Loucy (cell line): ENCODE results near the gene PDE4D.
A peak's percentile ranks its signal among the peaks of the same experiment; 100 is the strongest.

Experiments
- H2AFZ ChIP-seq: fragments of 200-600 bp; sonication (generic); 2 replicates; pipeline ENCODE4 v1.6.0; 2016; ENCODE audit warnings: antibody characterized with exemption, mild to moderate bottlenecking, low read length, moderate library complexity
- H3F3A ChIP-seq: fragments of 200-600 bp; 2 replicates; pipeline ENCODE4 v1.6.0; 2016; ENCODE audit warnings: antibody characterized with exemption, low read depth, mild to moderate bottlenecking
- H3K27me3 ChIP-seq: fragments of 200-600 bp; sonication (generic); 2 replicates; pipeline ENCODE4 v1.6.1; 2014; ENCODE audit warnings: low read length, mild to moderate bottlenecking; ENCODE audit not compliant: insufficient read depth, poor library complexity, severe bottlenecking
- H3K36me3 ChIP-seq: fragments of 200-600 bp; sonication (generic); 2 replicates; pipeline ENCODE4 v1.6.1; 2016; ENCODE audit warnings: low read length; ENCODE audit not compliant: insufficient read depth
- H3K4me1 ChIP-seq: fragments of 200-600 bp; sonication (generic); 2 replicates; pipeline ENCODE4 v1.5.1; 2014; ENCODE audit warnings: low read length, mild to moderate bottlenecking; ENCODE audit not compliant: insufficient read depth, poor library complexity, severe bottlenecking
- H3K4me2 ChIP-seq: fragments of 200-600 bp; sonication (generic); 2 replicates; pipeline ENCODE4 v1.6.0; 2014; ENCODE audit warnings: antibody characterized with exemption, low read length, low read depth, mild to moderate bottlenecking; ENCODE audit not compliant: poor library complexity, severe bottlenecking
- H3K4me3 ChIP-seq: fragments of 200-600 bp; sonication (generic); 2 replicates; pipeline ENCODE4 v1.5.1; 2014; ENCODE audit warnings: low read length, mild to moderate bottlenecking, mixed read lengths; ENCODE audit not compliant: poor library complexity, severe bottlenecking
- H3K79me2 ChIP-seq: fragments of 200-600 bp; sonication (generic); 2 replicates; pipeline ENCODE4 v1.6.1; 2014; ENCODE audit warnings: low read length; ENCODE audit not compliant: insufficient read depth
- H3K9ac ChIP-seq: fragments of 200-600 bp; sonication (generic); 2 replicates; pipeline ENCODE4 v1.6.0; 2014; ENCODE audit warnings: mild to moderate bottlenecking, low read depth, low read length, moderate library complexity; ENCODE audit not compliant: poor library complexity, severe bottlenecking
- H3K9me2 ChIP-seq: fragments of 200-600 bp; sonication (generic); replicated peaks from 2 replicates; pipeline ENCODE4 v1.6.1; 2016; ENCODE audit warnings: low read depth, low read length, mixed read lengths
- H3K9me3 ChIP-seq: fragments of 200-600 bp; sonication (generic); 2 replicates; pipeline ENCODE4 v1.6.1; 2014; ENCODE audit warnings: mild to moderate bottlenecking, antibody characterized with exemption, low read length, low read depth; ENCODE audit not compliant: insufficient read depth
- H4K20me1 ChIP-seq: fragments of 200-600 bp; sonication (generic); 2 replicates; pipeline ENCODE4 v1.6.0; 2014; ENCODE audit warnings: antibody characterized with exemption, low read length, mild to moderate bottlenecking; ENCODE audit not compliant: insufficient read depth, poor library complexity, severe bottlenecking
- CTCF ChIP-seq: fragments of 200-600 bp; sonication (generic); conservative IDR thresholded peaks from 2 replicates; pipeline ENCODE4 v1.5.1; 2014; ENCODE audit warnings: mild to moderate bottlenecking, antibody characterized with exemption, low read length
- EZH2phosphoT487 ChIP-seq: fragments of 200-600 bp; IDR thresholded peaks from 2 replicates; pipeline ENCODE4 v1.6.1; 2018; ENCODE audit warnings: antibody characterized with exemption, mild to moderate bottlenecking, moderate library complexity, borderline replicate concordance

PDE4D gene

GRCh38 chr5:59645380-59645779 is 248.1 kb downstream of the PDE4D start:
- H3K4me3 ChIP-seq: peak overlapping the region; percentile 54
- H4K20me1 ChIP-seq: no peaks in the 10 kb centered on the region
- H3K4me1 ChIP-seq: peaks cover 58% of the 10 kb centered on the region
- H3K9ac ChIP-seq: peak overlapping the region; percentile 63
- H3K4me2 ChIP-seq: peak overlapping the region; percentile 75
- TF ChIP-seq CTCF (no peak), EZH2phosphoT487 (no peak)
- H3K79me2 ChIP-seq: no peaks in the 10 kb centered on the region
- no peaks in the 10 kb centered on the region for H3K36me3 ChIP-seq
- no peaks in the 10 kb centered on the region for H3K9me3 ChIP-seq
- H3K9me2 ChIP-seq: no peaks in the 10 kb centered on the region
- peaks cover 3% of the 10 kb centered on the region; the same call in 1 of the 2 replicates for H3F3A ChIP-seq
- no peaks in the 10 kb centered on the region for H3K27me3 ChIP-seq
- peak overlapping the region; percentile 79 for H2AFZ ChIP-seq

DNA sequence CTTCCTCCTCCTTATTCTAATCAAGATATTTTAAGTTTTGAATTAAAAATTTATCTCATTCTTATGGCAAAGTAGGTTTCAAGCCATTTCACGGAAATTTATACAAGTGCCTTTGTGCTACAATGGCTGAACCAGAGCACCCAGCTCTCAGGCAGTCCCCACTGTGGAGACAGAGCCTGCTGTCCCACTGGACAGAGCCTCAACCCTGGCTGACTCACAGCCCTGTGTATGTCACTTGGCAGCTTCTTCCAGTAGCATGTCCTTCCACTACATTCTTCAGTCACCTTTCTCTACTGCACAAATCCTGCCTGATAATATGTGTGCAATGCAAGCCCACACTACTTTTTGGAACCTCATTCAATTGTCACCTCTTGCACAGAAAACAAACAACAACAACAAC is 253.1 kb downstream of the PDE4D start:
- Histone ChIP-seq H4K20me1 (no peaks in the 10 kb centered on the region), H3F3A (no peaks in the 10 kb centered on the region), H3K9me2 (no peaks in the 10 kb centered on the region), H3K27me3 (no peaks in the 10 kb centered on the region), H3K79me2 (no peaks in the 10 kb centered on the region), H3K4me3 (no peak overlapping the region), H3K4me2 (no peak overlapping the region), H3K4me1 (peaks cover 25% of the 10 kb centered on the region), H3K36me3 (no peaks in the 10 kb centered on the region), H3K9me3 (no peaks in the 10 kb centered on the region), H3K9ac (no peak overlapping the region), H2AFZ (no peak overlapping the region)
- TF ChIP-seq CTCF: no peak
- TF ChIP-seq EZH2phosphoT487: no peak

- no peaks in the 10 kb centered on the region for H3K9me2 ChIP-seq
- no peak overlapping the region for H3K9ac ChIP-seq
- TF ChIP-seq CTCF (no peak), EZH2phosphoT487 (no peak)
- no peaks in the 10 kb centered on the region for H4K20me1 ChIP-seq
- no peak overlapping the region for H3K4me2 ChIP-seq
- H3K36me3 ChIP-seq: no peaks in the 10 kb centered on the region
- H3K9me3 ChIP-seq: no peaks in the 10 kb centered on the region; the same call in 1 of the 2 replicates
- H3K4me3 ChIP-seq: no peak overlapping the region
- no peaks in the 10 kb centered on the region for H3K79me2 ChIP-seq
- no peaks in the 10 kb centered on the region for H3F3A ChIP-seq
- H3K4me1 ChIP-seq: peaks cover 6% of the 10 kb centered on the region
- no peak overlapping the region for H2AFZ ChIP-seq
- H3K27me3 ChIP-seq: no peaks in the 10 kb centered on the region
Measured at GRCh38 chr5:59637884-59638580, 255.5 kb downstream of the PDE4D start.
